ENCODE measurements around the gene ATXN1.

Gene ATXN1

DNA sequence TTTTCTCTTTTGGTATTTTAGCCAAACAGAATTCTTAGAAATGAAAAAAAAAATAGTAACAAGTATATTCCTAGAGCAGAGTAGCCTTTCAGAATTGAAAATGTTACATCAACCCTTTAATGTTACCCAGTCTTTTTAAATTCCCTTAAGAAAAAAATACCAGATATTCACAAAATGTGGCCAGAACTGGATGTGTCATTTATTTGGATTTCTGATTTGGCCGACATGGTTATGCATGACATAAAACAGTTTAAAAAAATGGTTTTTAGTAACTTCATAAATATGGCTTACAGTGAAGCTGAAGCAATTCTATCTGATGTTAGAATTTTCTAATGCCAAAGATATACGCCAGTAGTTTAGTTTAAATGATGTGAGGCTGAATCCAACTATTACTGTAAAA, 112.0 kb downstream of the ATXN1 start:
- Histone ChIP-seq H3K36me3 (ENCODE audit: insufficient read depth) (no peaks in the 10 kb centered on the region), H3K4me1 (ENCODE audit: low read depth, poor library complexity, severe bottlenecking) (peaks cover 4% of the 10 kb centered on the region), H3K27me3 (ENCODE audit: insufficient read depth, low read depth) (no peaks in the 10 kb centered on the region), H3K27ac (no peak overlapping the region), H2AFZ (ENCODE audit: low read depth) (no peak overlapping the region), H3K79me2 (ENCODE audit: insufficient read depth, low read depth) (0 out of 2 replicates have a peak, but pooled peaks cover 6% of the 10 kb centered on the region), H4K20me1 (ENCODE audit: insufficient read depth) (no peaks in the 10 kb centered on the region), H3K4me3 (IDR thresholded peaks at IDR 0.05; ENCODE audit: insufficient read depth, low read depth, low read length) (no peak overlapping the region), H3K9ac (no peak overlapping the region), H3K4me2 (no peak overlapping the region)
- no peak for TF ChIP-seq CTCF (conservative IDR thresholded peaks at IDR 0.05; ENCODE audit: low read depth, low read length)

GRCh38 chr6:16648003-16648402, 113.3 kb downstream of the ATXN1 start:
- no peak for TF ChIP-seq CTCF (conservative IDR thresholded peaks at IDR 0.05; ENCODE audit: low read depth, low read length)
- no peak overlapping the region for H3K4me2 ChIP-seq

DNA sequence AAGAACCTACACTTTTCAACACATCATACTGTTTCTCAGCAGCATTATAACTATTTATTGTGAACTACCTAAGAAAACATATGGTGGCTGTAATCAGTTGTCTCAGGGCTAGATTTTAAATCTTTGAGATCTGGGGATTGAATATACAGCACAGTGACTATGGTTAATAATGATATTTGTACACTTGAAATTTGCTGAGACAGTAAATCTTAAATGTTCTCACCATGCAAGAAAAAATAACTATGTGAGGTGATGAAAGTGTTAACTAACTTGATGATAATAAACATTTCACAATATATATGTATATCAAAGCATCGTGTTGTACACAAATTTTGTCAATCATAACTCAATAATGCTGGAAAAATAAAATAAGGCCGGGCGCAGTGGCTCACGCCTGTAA, 113.8 kb downstream of the ATXN1 start:
- Histone ChIP-seq H3K27ac (no peak overlapping the region), H4K20me1 (ENCODE audit: insufficient read depth) (no peaks in the 10 kb centered on the region), H3K4me3 (IDR thresholded peaks at IDR 0.05; ENCODE audit: insufficient read depth, low read depth, low read length) (no peak overlapping the region), H3K36me3 (ENCODE audit: insufficient read depth) (no peaks in the 10 kb centered on the region), H3K4me2 (no peak overlapping the region), H3K4me1 (ENCODE audit: low read depth, poor library complexity, severe bottlenecking) (no peaks in the 10 kb centered on the region), H3K27me3 (ENCODE audit: insufficient read depth, low read depth) (no peaks in the 10 kb centered on the region), H2AFZ (ENCODE audit: low read depth) (no peak overlapping the region), H3K9ac (no peak overlapping the region), H3K79me2 (ENCODE audit: insufficient read depth, low read depth) (0 out of 2 replicates have a peak, but pooled peaks cover 6% of the 10 kb centered on the region)
- no peak for TF ChIP-seq CTCF (conservative IDR thresholded peaks at IDR 0.05; ENCODE audit: low read depth, low read length)

More at GRCh38 chr6:16648003-16648402, 113.3 kb downstream of the ATXN1 start:
- Histone ChIP-seq H3K27ac (no peak overlapping the region), H3K79me2 (ENCODE audit: insufficient read depth, low read depth) (0 out of 2 replicates have a peak, but pooled peaks cover 6% of the 10 kb centered on the region), H2AFZ (ENCODE audit: low read depth) (no peak overlapping the region), H3K36me3 (ENCODE audit: insufficient read depth) (no peaks in the 10 kb centered on the region), H3K4me3 (IDR thresholded peaks at IDR 0.05; ENCODE audit: insufficient read depth, low read depth, low read length) (no peak overlapping the region), H4K20me1 (ENCODE audit: insufficient read depth) (no peaks in the 10 kb centered on the region), H3K9ac (no peak overlapping the region), H3K4me1 (ENCODE audit: low read depth, poor library complexity, severe bottlenecking) (no peaks in the 10 kb centered on the region), H3K27me3 (ENCODE audit: insufficient read depth, low read depth) (no peaks in the 10 kb centered on the region)

DNA sequence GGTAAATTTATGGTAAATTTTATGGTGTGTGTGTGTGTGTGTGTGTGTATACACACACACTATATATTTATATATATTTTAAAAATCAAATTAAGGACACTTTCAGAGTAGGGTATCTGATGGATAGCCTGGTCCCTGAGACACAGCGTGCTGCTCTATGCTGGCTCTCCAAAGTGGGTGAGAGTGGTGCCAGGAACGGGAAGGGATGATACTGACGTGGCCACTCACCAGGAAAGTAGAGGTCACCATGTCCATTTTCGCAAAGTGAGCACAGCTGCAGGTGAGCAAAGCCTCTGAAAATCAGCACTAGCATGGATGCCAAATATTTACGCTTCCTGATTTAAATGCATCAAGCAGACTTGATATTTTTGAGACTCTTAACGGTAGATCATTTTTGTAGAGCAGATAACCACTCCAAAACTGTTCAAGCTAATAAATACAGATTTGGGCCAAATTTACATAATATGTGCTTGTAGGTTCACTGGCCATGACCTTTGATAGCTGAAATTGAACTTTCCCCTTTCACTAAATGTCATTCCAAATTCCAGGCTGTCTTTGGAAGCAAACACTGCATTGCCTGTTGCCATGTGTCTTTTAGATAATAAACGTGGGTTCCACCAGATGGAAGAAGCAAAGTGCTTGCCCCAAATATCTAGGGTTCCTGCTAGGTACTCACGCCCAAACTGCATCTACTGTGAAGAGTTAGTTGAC, 116.6 kb downstream of the ATXN1 start:
- no peaks in the 10 kb centered on the region for H3K27me3 ChIP-seq (ENCODE audit: insufficient read depth, low read depth)
- no peak for TF ChIP-seq CTCF (conservative IDR thresholded peaks at IDR 0.05; ENCODE audit: low read depth, low read length)
- no peak overlapping the region for H3K4me3 ChIP-seq (IDR thresholded peaks at IDR 0.05; ENCODE audit: insufficient read depth, low read depth, low read length)
- no peaks in the 10 kb centered on the region for H3K4me1 ChIP-seq (ENCODE audit: low read depth, poor library complexity, severe bottlenecking)
- no peak overlapping the region for H3K4me2 ChIP-seq
- no peaks in the 10 kb centered on the region for H4K20me1 ChIP-seq (ENCODE audit: insufficient read depth)
- H3K27ac ChIP-seq: no peak overlapping the region
- H2AFZ ChIP-seq (ENCODE audit: low read depth): no peak overlapping the region
- no peaks in the 10 kb centered on the region for H3K36me3 ChIP-seq (ENCODE audit: insufficient read depth)
- H3K79me2 ChIP-seq (ENCODE audit: insufficient read depth, low read depth): 0 out of 2 replicates have a peak, but pooled peaks cover 6% of the 10 kb centered on the region
- no peak overlapping the region for H3K9ac ChIP-seq

Data from KMS-11 (cell line).